GM18517 (cell line): ENCODE measurements around the gene WARS2.
"Not testable (repeated sequence)": the region's sequence is repeated elsewhere in the genome, so short reads cannot be mapped to it uniquely, and the experiment has no call there.

Experiments
- ATAC-seq: cut with Tn5 transposase; IDR thresholded peaks from one replicate; pipeline ENCODE4 v1.9.1; 2021; ENCODE audit warnings: mild to moderate bottlenecking, moderate library complexity; ENCODE audit not compliant: unreplicated experiment

WARS2 gene

GRCh38 chr1:119140177-119141019, at the start of gene WARS2:
Gene WARS2, minus strand, starts transcription at chr1:119140653. Its CDS starts 9 bp downstream, at chr1:119140644.
- peak; percentile 93 for ATAC-seq

GRCh38 chr1:119188926-119189325, 48.5 kb upstream of the WARS2 start:
- ATAC-seq: no peak

- ATAC-seq: no peak
Measured at GRCh38 chr1:119187416-119187815, 47.0 kb upstream of the WARS2 start.

- no peak for ATAC-seq
Measured at GRCh38 chr1:119186471-119186870, 46.0 kb upstream of the WARS2 start.

GRCh38 chr1:119184972-119185371, 44.5 kb upstream of the WARS2 start:
- no peak for ATAC-seq

GRCh38 chr1:119181218-119181617, 40.8 kb upstream of the WARS2 start:
- ATAC-seq: no peak

- ATAC-seq: no peak
Measured at GRCh38 chr1:119179051-119179450, 38.6 kb upstream of the WARS2 start.

GRCh38 chr1:119172927-119173326, 32.5 kb upstream of the WARS2 start:
- not testable (repeated sequence) for ATAC-seq

GRCh38 chr1:119171381-119172010, 31.0 kb upstream of the WARS2 start:
- not testable (repeated sequence) for ATAC-seq

- ATAC-seq: no peak
Measured at GRCh38 chr1:119163396-119163795, 22.9 kb upstream of the WARS2 start.

- ATAC-seq: no peak
Measured at GRCh38 chr1:119160866-119161265, 20.4 kb upstream of the WARS2 start.

GRCh38 chr1:119160409-119160808, 20.0 kb upstream of the WARS2 start:
- no peak for ATAC-seq

- no peak for ATAC-seq
Measured at GRCh38 chr1:119159966-119160365, 19.5 kb upstream of the WARS2 start.

GRCh38 chr1:119159111-119159510, 18.7 kb upstream of the WARS2 start:
- ATAC-seq: no peak

GRCh38 chr1:119156761-119157160, 16.3 kb upstream of the WARS2 start:
- not testable (repeated sequence) for ATAC-seq

GRCh38 chr1:119155069-119155468, 14.6 kb upstream of the WARS2 start:
- ATAC-seq: not testable (repeated sequence)

- ATAC-seq: no peak
Measured at GRCh38 chr1:119150150-119150549, 9.7 kb upstream of the WARS2 start.

GRCh38 chr1:119147661-119148090, 7.2 kb upstream of the WARS2 start:
- no peak for ATAC-seq

- no peak for ATAC-seq
Measured at GRCh38 chr1:119146466-119146865, 6.0 kb upstream of the WARS2 start.

- ATAC-seq: no peak
Measured at GRCh38 chr1:119144813-119145212, 4.4 kb upstream of the WARS2 start.

GRCh38 chr1:119143706-119144105, 3.3 kb upstream of the WARS2 start:
- no peak for ATAC-seq

- ATAC-seq: no peak
Measured at GRCh38 chr1:119141660-119142059, 1.2 kb upstream of the WARS2 start.
